Activated CD4-positive, alpha-beta T cell treated with anti-CD3 and anti-CD28 coated beads for 1 hour (primary cell): ENCODE data around the gene SSUH2.
"Not testable (repeated sequence)": the region's sequence is repeated elsewhere in the genome, so short reads cannot be mapped to it uniquely, and the experiment has no call there.

Experiments
- DNase-seq: peaks from one replicate; pipeline ENCODE4 v3.0.0-alpha.2; 2020

Gene SSUH2

GRCh38 chr3:8644748-8645390, at the start of gene SSUH2:
Gene SSUH2 (minus strand): TSS chr3:8644798. CDS start chr3:8644758, 40 bp downstream.
- no peak for DNase-seq

GRCh38 chr3:8691295-8691694, 46.7 kb upstream of the SSUH2 start:
- DNase-seq: not testable (repeated sequence)

- not testable (repeated sequence) for DNase-seq
Measured at GRCh38 chr3:8684992-8685391, 40.4 kb upstream of the SSUH2 start.

GRCh38 chr3:8682850-8683574, 38.4 kb upstream of the SSUH2 start:
- DNase-seq: not testable (repeated sequence)

- DNase-seq: not testable (repeated sequence)
Measured at GRCh38 chr3:8681881-8682538, 37.4 kb upstream of the SSUH2 start.

GRCh38 chr3:8681349-8681748, 36.8 kb upstream of the SSUH2 start:
- no peak for DNase-seq

- not testable (repeated sequence) for DNase-seq
Measured at GRCh38 chr3:8679817-8680553, 35.4 kb upstream of the SSUH2 start.

GRCh38 chr3:8678751-8679150, 34.2 kb upstream of the SSUH2 start:
- no peak for DNase-seq

GRCh38 chr3:8677258-8677657, 32.7 kb upstream of the SSUH2 start:
- DNase-seq: not testable (repeated sequence)

GRCh38 chr3:8675591-8675990, 31.0 kb upstream of the SSUH2 start:
- not testable (repeated sequence) for DNase-seq

- DNase-seq: no peak
Measured at GRCh38 chr3:8673083-8673737, 28.6 kb upstream of the SSUH2 start.

GRCh38 chr3:8669019-8669418, 24.4 kb upstream of the SSUH2 start:
- no peak for DNase-seq

GRCh38 chr3:8668216-8668615, 23.6 kb upstream of the SSUH2 start:
- DNase-seq: no peak

GRCh38 chr3:8667463-8668091, 23.0 kb upstream of the SSUH2 start:
- DNase-seq: no peak

GRCh38 chr3:8665407-8665896, 20.9 kb upstream of the SSUH2 start:
- DNase-seq: no peak

- DNase-seq: no peak
Measured at GRCh38 chr3:8663177-8664061, 18.8 kb upstream of the SSUH2 start.

- no peak for DNase-seq
Measured at GRCh38 chr3:8662594-8662993, 18.0 kb upstream of the SSUH2 start.

- no peak for DNase-seq
Measured at GRCh38 chr3:8660175-8661118, 15.8 kb upstream of the SSUH2 start.

- no peak for DNase-seq
Measured at GRCh38 chr3:8659242-8659641, 14.6 kb upstream of the SSUH2 start.
